PC-3 (cell line): ENCODE results near the gene TEPSIN. TPM values are rescaled to one million over a fixed set of nuclear protein-coding genes. Genes with fewer than 3 reads are reported as not detected.

Source experiments
- ATAC-seq: fragments of 200-7000 bp; cut with Tn5 transposase; 2 replicates; pipeline ENCODE4 v1.9.1; 2020; ENCODE audit warnings: mild to moderate bottlenecking, moderate library complexity
- BruUV-seq: library from RNA; stranded (reverse); fragments of 400-500 nt; replicated peaks from 2 replicates; lab custom pipeline; 2021; lab: Mats Ljungman, UMichigan
- CTCF ChIA-PET: fragments of 300-600 bp; sonication (Branson Sonifier 250); formaldehyde crosslinking; loops from one replicate; lab custom pipeline; 2022; ENCODE audit warnings: antibody characterized with exemption; lab: Charles Lee
- POLR2A ChIA-PET: fragments of 300-600 bp; sonication (Branson Sonifier 250); formaldehyde crosslinking; loops from one replicate; lab custom pipeline; 2022; ENCODE audit warnings: antibody characterized with exemption; ENCODE audit not compliant: unreplicated experiment; lab: Charles Lee
- DNase-seq: peaks from one replicate; pipeline ENCODE4 v3.0.0-alpha.2; 2015
- H2AFZ ChIP-seq: fragments of 300-600 bp; sonication (generic); 2 replicates; pipeline ENCODE4 v1.6.0; 2016; ENCODE audit warnings: antibody characterized with exemption, low read length
- H3F3A ChIP-seq: fragments of 300-600 bp; sonication (generic); one replicate; pipeline ENCODE4 v1.6.0; 2017; ENCODE audit warnings: antibody characterized with exemption, low read length, control low read depth, mild to moderate bottlenecking; ENCODE audit not compliant: unreplicated experiment
- H3K27ac ChIP-seq: fragments of 300-600 bp; sonication (generic); 2 replicates; pipeline ENCODE4 v1.5.1; 2016; ENCODE audit warnings: mild to moderate bottlenecking, low read length
- H3K27me3 ChIP-seq: fragments of 300-600 bp; sonication (generic); 2 replicates; pipeline ENCODE4 v1.6.1; 2016; ENCODE audit warnings: low read length, mixed read lengths
- H3K36me3 ChIP-seq: fragments of 300-600 bp; sonication (generic); 2 replicates; pipeline ENCODE4 v1.6.1; 2016; ENCODE audit warnings: low read depth, mixed run types, low read length, mixed read lengths
- H3K4me1 ChIP-seq: fragments of 300-600 bp; sonication (generic); 2 replicates; pipeline ENCODE4 v1.5.1; 2016; ENCODE audit warnings: low read length; ENCODE audit not compliant: insufficient read depth
- H3K4me2 ChIP-seq: fragments of 300-600 bp; sonication (generic); 2 replicates; pipeline ENCODE4 v1.6.0; 2016; ENCODE audit warnings: low read length
- H3K4me3 ChIP-seq: fragments of 300-600 bp; sonication (generic); 2 replicates; pipeline ENCODE4 v1.5.1; 2016; ENCODE audit warnings: mild to moderate bottlenecking, low read length, mixed read lengths
- H3K79me2 ChIP-seq: fragments of 300-600 bp; sonication (generic); 2 replicates; pipeline ENCODE4 v1.6.1; 2017; ENCODE audit warnings: low read length, mixed read lengths
- H3K9ac ChIP-seq: fragments of 300-600 bp; sonication (generic); 2 replicates; pipeline ENCODE4 v1.6.0; 2016; ENCODE audit warnings: mild to moderate bottlenecking, low read length
- H3K9me2 ChIP-seq: fragments of 300-600 bp; sonication (generic); replicated peaks from 2 replicates; pipeline ENCODE4 v1.6.1; 2016; ENCODE audit warnings: mixed run types, low read length, mixed read lengths
- H3K9me3 ChIP-seq: fragments of 300-600 bp; sonication (generic); 2 replicates; pipeline ENCODE4 v1.6.1; 2016; ENCODE audit warnings: low read length, mixed read lengths
- H4K20me1 ChIP-seq: fragments of 300-600 bp; sonication (generic); 2 replicates; pipeline ENCODE4 v1.6.1; 2016; ENCODE audit warnings: low read length, mixed read lengths
- CTCF ChIP-seq: fragments of 300-600 bp; sonication (generic); conservative IDR thresholded peaks from 2 replicates; pipeline ENCODE4 v1.5.1; 2017; ENCODE audit warnings: antibody characterized with exemption, low read depth, mild to moderate bottlenecking, low read length
- EZH2 ChIP-seq: fragments of 300-600 bp; sonication (generic); IDR thresholded peaks from one replicate; pipeline ENCODE4 v1.6.1; 2017; ENCODE audit warnings: antibody characterized with exemption, mild to moderate bottlenecking, low read length; ENCODE audit not compliant: unreplicated experiment
- EZH2phosphoT487 ChIP-seq: fragments of 300-600 bp; sonication (generic); IDR thresholded peaks from 2 replicates; pipeline ENCODE4 v1.6.1; 2018; ENCODE audit warnings: mild to moderate bottlenecking, antibody characterized with exemption, low read length, borderline replicate concordance
- intact Hi-C: fragments of 100-400 bp; cut with micrococcal nuclease; formaldehyde crosslinking; loops from 2 replicates; pipeline ENCODE4 v1.9.0; 2023
- total RNA-seq: library from RNA; depleted of rRNA; stranded (reverse); fragments of >200 nt; gene quantifications from 2 replicates; pipeline ENCODE4 v1.2.3, GENCODE V29; 2014

TEPSIN gene
- total RNA-seq, 1 experiment from 2014 or later: 28.8 TPM

DNA sequence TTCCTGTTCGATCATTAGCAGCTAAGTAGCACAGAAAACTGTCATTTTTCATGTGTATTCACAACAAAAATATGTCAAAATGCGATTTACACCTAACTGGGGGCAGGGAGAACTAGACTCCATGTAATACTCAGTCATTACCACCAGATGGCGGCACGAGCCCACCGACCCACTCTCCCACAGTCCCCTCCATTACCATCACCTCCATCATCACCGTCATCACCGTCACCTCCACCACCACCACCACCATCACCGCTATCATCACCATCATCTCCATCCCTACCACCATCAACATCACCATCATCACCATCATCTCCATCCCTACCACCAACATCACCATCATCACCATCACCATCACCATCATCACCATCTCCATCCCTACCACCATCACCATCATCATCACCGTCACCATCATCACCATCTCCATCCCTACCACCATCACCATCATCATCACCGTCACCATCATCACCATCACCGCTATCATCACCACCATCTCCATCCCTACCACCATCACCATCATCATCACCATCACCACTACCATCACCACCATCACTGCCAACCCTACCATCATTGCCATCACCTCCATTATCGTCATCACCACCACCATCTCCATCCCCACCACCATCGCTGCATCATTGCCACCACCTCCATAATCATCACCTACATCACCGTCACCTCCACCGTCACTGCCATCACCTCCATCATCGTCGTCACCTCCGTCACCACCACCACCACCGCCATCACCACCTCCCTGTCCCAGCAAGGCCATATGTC lies 14.7 kb upstream of the TEPSIN start:
- no peaks in the 10 kb centered on the region for H4K20me1 ChIP-seq
- no peaks in the 10 kb centered on the region for H3K9me3 ChIP-seq
- POLR2A ChIA-PET: no interaction called here
- intact Hi-C loops: loop anchor here (2.0 to 10.0 kb wide), 2 partner anchors 141 to 231 kb away; partner anchors contain the start of gene BAHCC1
- no peak overlapping the region for H2AFZ ChIP-seq
- peak; percentile 44 for DNase-seq
- BruUV-seq: no TSS peak
- no peaks in the 10 kb centered on the region for H3K9me2 ChIP-seq
- CTCF ChIA-PET: no interaction called here
- peak; percentile 85 for TF ChIP-seq CTCF
- no peak for TF ChIP-seq EZH2
- no peak for TF ChIP-seq EZH2phosphoT487
- no peak overlapping the region for H3K9ac ChIP-seq
- H3F3A ChIP-seq: no peaks in the 10 kb centered on the region
- no peaks in the 10 kb centered on the region for H3K27me3 ChIP-seq
- no peak overlapping the region for H3K27ac ChIP-seq
- no peak overlapping the region for H3K4me3 ChIP-seq
- no peak for ATAC-seq
- H3K4me2 ChIP-seq: no peak overlapping the region
- no peaks in the 10 kb centered on the region; the same call in none of the 2 replicates for H3K36me3 ChIP-seq
- H3K4me1 ChIP-seq: 0 out of 2 replicates have a peak, but pooled peaks cover 3% of the 10 kb centered on the region
- no peaks in the 10 kb centered on the region for H3K79me2 ChIP-seq

DNA sequence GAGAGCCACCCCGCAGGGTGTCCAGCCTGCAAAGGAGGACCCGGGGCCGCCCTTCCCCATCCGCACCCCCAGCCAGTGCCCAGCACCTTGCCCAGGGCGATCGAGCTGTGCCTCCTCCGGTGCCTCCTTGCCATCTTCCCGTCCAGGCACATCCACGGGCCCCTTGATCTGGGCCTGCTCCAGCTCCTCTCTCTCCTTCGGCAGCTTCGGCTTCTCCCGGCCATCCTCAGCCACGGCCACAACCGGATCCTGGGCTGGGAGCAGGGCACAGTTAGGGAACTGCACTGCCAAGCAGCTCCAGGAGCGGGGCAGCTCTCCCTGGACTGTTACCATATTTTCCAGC lies 14.1 kb upstream of the TEPSIN start:
- Histone ChIP-seq H3K27ac (no peak overlapping the region), H4K20me1 (no peaks in the 10 kb centered on the region), H3K4me2 (no peak overlapping the region), H3K9ac (no peak overlapping the region), H3K79me2 (no peaks in the 10 kb centered on the region), H3K27me3 (no peaks in the 10 kb centered on the region), H2AFZ (no peak overlapping the region), H3K4me1 (0 out of 2 replicates have a peak, but pooled peaks cover 3% of the 10 kb centered on the region), H3F3A (no peaks in the 10 kb centered on the region), H3K9me3 (no peaks in the 10 kb centered on the region), H3K36me3 (no peaks in the 10 kb centered on the region; the same call in none of the 2 replicates), H3K9me2 (no peaks in the 10 kb centered on the region), H3K4me3 (no peak overlapping the region)
- intact Hi-C loops: loop anchor here (10.0 kb wide), 1 partner anchor 142 kb away; the partner anchor contains the start of gene BAHCC1
- ATAC-seq (no peak), DNase-seq (no peak)
- ChIA-PET POLR2A (no interaction called here), CTCF (no interaction called here)
- no TSS peak for BruUV-seq
- TF ChIP-seq EZH2phosphoT487: no peak
- no peak for TF ChIP-seq CTCF
- TF ChIP-seq EZH2: no peak
